C4-2B (cell line): Measurements from ENCODE around the gene MAGI2.

Source experiments
- H3K27ac ChIP-seq: fragments of 450-650 bp; 2 replicates; pipeline ENCODE4 v1.5.1; 2017
- ZFX ChIP-seq: fragments of 450-650 bp; IDR thresholded peaks from 2 replicates; pipeline ENCODE4 v1.6.1; 2017
- TF ChIP-seq, protein P1 (sequence below): fragments of 450-650 bp; conservative IDR thresholded peaks from 2 replicates; pipeline ENCODE4 v1.5.1; 2017; ENCODE audit warnings: mild to moderate bottlenecking

MAGI2 gene

DNA sequence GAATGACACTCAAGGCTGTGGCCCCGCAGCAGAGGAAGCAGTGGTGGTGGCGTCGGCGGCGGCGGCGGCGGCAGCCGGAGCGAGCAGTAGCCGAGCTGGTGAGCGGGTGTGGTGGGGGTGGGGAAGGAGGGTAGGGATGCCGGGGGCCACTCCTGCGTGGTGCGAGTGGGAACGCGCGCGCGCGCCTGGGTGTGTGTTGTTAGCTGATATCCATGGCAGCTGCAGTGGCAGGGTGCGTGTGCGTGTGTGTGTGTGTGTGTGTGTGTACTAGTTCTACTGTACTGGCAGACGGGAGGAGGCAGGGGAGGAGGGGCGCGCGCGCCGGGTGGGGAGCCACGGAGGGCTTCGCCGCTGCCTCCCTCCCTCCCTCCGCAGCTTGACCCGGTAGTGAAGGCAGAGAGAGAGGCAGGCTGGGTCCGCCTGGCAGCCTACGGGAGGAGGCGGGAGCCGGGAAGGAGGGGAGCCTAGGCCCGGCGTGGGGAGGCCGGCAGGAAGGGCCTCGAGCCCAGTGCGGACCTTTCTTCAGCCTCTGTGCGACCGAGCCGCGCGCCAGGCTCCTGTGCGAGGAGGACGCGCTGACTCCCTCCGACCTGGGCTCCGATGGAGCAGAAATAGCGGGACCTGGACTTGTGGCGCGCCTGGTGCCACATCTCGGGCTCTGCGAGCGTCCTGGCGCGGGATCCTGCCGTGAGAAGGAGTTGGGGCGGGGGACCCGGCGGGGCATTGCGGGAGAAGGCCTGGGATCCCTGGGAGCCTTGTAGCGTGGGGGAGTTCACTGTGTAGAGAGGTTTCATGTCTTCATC is at the start of gene MAGI2:
MAGI2 (minus strand) TSS at position 110 of the 803 bp plus-strand sequence. CDS start 347 bp downstream, outside the sequence.
- TF ChIP-seq, protein P1, sequence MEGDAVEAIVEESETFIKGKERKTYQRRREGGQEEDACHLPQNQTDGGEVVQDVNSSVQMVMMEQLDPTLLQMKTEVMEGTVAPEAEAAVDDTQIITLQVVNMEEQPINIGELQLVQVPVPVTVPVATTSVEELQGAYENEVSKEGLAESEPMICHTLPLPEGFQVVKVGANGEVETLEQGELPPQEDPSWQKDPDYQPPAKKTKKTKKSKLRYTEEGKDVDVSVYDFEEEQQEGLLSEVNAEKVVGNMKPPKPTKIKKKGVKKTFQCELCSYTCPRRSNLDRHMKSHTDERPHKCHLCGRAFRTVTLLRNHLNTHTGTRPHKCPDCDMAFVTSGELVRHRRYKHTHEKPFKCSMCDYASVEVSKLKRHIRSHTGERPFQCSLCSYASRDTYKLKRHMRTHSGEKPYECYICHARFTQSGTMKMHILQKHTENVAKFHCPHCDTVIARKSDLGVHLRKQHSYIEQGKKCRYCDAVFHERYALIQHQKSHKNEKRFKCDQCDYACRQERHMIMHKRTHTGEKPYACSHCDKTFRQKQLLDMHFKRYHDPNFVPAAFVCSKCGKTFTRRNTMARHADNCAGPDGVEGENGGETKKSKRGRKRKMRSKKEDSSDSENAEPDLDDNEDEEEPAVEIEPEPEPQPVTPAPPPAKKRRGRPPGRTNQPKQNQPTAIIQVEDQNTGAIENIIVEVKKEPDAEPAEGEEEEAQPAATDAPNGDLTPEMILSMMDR = no peak
- TF ChIP-seq ZFX = no peak
- H3K27ac ChIP-seq = no peak within 1 kb of the TSS

DNA sequence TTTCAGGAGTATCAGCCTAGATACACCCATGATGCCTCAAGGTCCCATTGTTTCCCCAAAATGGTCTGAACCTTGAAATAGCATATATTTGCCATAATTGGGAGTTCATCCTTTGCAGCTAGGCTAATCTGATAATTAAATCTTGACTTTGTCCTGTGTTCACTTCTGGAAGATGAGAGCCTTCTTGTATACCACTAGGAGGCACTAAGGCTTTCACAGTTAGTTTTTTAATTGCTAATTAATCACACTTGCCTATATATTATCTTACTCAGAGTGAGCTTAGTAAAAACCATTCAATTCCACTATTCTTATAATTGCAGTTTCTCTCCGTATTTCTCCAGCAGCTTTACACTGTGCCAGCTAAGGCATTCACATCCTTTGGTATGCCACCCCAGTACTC is 48.7 kb upstream of the MAGI2 start:
- H3K27ac ChIP-seq = no peak overlapping the region
- TF ChIP-seq, protein P1 = peak; percentile 61
- TF ChIP-seq ZFX = no peak

DNA sequence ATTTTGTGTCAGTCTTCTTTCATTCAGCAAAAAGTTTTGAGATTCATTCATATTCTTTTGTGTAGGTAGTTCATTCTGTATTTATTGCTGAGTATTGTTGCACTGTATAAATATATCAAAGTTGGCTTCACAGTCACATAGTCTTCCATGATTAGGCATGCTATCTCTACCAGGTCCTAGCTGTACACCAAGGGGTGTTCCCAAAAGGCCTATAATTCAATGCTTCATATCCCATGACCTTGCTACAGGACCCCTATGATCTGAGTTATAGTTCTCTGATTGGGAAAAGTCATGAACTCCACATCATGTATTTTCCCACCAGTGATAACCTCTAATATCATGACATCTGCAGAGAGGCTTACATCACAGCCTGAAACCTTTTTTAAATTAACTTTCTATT is 47.3 kb upstream of the MAGI2 start:
- TF ChIP-seq ZFX = no peak
- TF ChIP-seq, protein P1 = no peak
- H3K27ac ChIP-seq = no peak overlapping the region

DNA sequence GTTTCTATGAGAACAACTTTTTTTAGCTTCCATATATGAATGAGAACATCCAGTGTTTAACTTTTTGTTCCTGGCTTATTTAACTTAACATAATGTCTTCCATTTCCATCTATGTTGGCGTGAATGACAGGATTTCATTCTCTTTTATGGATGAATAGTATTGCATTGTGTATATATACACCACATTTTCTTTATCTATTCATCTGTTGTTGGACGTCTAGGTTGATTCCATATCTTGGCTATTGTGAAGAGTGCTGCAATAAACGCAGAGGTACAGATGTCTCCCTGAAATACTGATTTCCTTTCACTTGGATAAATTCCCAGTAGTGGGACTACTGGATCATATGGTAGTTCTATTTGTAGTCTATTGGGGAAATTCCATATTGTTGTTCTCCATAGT is 44.3 kb upstream of the MAGI2 start:
- H3K27ac ChIP-seq = no peak overlapping the region
- TF ChIP-seq, protein P1 = no peak
- no peak for TF ChIP-seq ZFX

DNA sequence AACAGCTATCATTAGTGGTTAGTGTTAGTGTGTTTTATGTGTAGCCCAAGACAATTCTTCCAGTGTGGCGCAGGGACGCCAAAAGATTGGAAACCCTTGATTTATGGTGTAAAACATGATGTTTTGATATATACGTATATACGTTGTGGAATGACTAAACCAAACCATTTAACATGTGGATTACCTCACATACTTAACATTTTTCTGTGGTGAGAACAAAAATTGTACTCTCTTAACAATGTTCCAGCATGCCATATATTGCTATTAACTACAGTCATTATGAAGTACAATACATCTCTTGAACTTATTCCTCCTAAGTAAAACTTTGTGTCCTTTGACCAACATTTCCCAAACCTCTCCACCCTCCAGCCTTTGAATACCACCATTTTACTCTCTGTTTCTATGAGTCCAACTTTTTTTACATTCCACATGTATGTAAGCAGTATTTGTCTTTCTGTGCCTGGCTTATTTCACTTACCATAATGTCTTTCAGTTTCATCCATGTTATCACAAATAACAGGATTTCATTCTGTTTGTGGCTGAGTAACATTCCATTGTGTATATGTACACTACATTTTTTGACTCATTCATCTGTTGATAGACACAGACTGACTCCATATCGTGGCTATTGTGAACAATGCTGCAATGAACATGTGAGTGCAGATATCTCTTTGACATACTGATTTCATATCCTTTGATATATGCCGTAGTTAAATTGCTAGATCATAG is 42.2 kb upstream of the MAGI2 start:
- H3K27ac ChIP-seq = no peak overlapping the region
- no peak for TF ChIP-seq ZFX
- TF ChIP-seq, protein P1 = no peak

DNA sequence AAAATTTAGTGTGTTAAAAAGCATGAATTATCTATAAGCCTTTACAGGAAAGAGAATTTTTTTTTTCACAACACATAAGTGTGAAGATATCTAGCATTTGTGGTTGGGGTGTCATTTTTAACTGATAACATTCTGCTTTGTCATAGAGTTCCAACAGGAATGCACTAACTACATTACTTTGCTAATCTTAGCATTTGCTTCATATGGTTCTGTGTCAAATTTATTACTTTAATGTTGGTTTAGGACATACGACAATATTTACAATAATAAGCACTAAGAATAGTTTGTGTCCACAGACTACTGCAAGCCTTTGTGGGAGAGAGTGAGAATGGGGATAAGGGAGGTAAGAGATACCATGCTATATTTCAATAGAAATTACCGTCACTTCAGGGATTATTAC is 40.6 kb upstream of the MAGI2 start:
- TF ChIP-seq, protein P1 = no peak
- TF ChIP-seq ZFX = no peak
- H3K27ac ChIP-seq = no peak overlapping the region

DNA sequence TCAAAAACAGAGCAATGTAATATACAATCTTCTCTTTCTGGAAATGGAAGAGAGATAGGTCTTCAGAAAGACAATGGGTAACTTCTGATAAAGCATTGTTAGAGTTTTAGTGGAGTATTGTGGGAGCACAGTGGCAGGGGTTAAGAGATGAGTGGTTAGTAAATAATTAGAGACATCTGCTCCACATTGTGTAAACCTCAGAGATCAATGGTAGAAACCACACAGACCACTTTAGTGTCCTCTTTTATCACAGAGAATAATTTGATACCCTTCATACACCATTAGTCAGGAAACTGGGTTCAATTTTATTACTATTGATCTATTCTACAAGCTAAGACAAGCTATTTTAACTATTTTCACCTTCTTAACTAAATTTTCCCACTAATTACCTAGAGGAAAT is 35.9 kb upstream of the MAGI2 start:
- TF ChIP-seq, protein P1 = no peak
- TF ChIP-seq ZFX = no peak
- no peak overlapping the region for H3K27ac ChIP-seq
